Measurements from ENCODE around the gene IFNW1.
"Not testable (repeated sequence)": the region's sequence is repeated elsewhere in the genome, so short reads cannot be mapped to it uniquely, and the experiment has no call there.

Gene IFNW1

DNA sequence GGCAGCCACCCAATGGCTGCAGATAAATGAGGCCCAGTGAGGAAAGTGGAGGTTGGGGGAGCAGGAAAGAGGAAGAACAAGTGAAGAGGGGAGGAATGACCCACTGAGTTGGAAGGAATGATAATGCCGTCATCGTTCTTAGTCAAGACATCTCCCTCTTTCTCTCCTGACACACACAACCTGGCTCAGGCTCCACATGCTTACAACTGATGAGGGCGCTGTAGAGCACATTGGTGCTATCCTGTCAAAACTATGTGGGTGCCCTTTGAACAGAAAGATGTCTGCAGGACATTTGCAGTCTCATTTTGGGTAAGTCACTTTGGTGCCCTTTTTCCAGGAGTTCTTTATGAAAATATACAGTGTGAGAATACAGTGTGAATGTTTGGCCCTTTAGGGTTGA lies 5.9 kb downstream of the IFNW1 start:
- Histone ChIP-seq H3K4me1 (ENCODE audit: insufficient read depth, low read length) (no peaks in the 10 kb centered on the region), H3K9me3 (ENCODE audit: control insufficient read depth, insufficient read depth, low read length) (no peaks in the 10 kb centered on the region), H3K36me3 (ENCODE audit: insufficient read depth, low read length) (no peaks in the 10 kb centered on the region), H3K9ac (ENCODE audit: low read depth, low read length) (no peak overlapping the region)

DNA sequence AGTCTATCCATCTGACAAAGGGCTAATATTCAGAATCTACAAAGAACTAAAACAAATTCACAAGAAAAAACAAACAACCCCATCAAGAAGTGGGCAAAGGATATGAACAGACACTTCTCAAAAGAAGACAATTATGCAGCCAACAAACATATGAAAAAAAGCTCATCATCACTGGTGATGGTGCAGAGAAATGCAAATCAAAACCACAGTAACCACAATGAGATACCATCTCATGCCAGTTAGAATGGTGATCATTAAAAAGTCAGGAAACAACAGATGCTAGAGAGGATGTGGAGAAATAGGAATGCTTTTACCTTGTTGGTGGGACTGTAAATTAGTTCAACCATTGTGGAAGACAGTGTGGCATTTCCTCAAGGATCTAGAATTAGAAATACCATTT lies 13.4 kb downstream of the IFNW1 start:
- not testable (repeated sequence) for H3K36me3 ChIP-seq (ENCODE audit: insufficient read depth, low read length); H3K9ac ChIP-seq (ENCODE audit: low read depth, low read length); H3K9me3 ChIP-seq (ENCODE audit: control insufficient read depth, insufficient read depth, low read length); H3K4me1 ChIP-seq (ENCODE audit: insufficient read depth, low read length)

DNA sequence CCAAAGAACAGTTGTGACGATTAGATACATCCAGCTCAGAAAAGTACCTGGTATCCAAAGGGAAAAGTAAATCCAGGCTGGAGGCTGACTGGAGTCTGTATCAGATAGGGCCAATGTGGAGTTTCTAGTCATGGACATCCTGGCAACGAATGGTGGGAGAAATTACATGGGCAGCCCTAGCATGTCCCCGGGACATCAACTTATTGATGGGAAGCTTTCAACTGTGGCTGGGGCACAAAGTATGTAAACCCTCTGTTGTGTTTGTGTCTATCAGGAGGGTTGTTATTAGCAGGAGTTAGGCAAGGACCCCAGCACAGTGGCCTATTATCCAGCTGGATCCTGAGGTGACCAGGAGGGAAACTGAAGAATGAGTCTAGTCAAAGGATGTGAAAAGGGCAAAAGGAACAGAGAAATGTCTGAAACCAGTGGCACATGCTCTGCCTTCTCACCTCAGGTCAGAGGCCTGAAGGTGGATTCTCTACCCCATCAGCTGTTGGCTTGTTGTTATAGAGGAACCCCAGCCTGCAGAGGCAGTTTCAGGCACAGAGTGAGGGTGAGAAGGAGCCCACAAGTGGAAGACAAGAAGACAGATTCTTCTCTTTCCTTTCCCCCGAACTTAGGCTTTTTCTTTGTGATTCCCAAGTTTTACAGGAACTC lies 19.9 kb downstream of the IFNW1 start:
- no peaks in the 10 kb centered on the region for H3K4me1 ChIP-seq (ENCODE audit: insufficient read depth, low read length)
- no peaks in the 10 kb centered on the region for H3K9me3 ChIP-seq (ENCODE audit: control insufficient read depth, insufficient read depth, low read length)
- H3K36me3 ChIP-seq (ENCODE audit: insufficient read depth, low read length): no peaks in the 10 kb centered on the region
- no peak overlapping the region for H3K9ac ChIP-seq (ENCODE audit: low read depth, low read length)

DNA sequence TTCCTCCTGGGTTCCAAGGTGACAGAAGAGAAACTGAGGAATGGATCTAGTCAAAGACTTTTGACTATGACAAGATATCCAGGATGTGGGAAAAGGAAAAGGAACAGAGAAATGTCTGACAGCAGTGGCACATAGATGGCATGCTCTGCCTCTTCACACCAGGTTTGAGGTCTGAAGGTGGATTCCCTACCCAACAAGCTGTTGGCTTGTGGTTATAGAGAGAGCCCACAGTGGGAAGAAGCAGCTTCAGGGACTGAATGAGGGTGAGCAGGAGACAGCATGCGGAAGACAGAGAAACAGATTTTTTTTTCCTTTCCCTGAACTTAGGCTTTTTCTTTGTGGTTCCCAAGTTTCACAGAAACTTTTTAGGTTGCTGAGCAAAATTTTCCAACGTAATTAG lies 20.6 kb downstream of the IFNW1 start:
- Histone ChIP-seq H3K36me3 (ENCODE audit: insufficient read depth, low read length) (no peaks in the 10 kb centered on the region), H3K9ac (ENCODE audit: low read depth, low read length) (no peak overlapping the region), H3K9me3 (ENCODE audit: control insufficient read depth, insufficient read depth, low read length) (no peaks in the 10 kb centered on the region), H3K4me1 (ENCODE audit: insufficient read depth, low read length) (no peaks in the 10 kb centered on the region)

DNA sequence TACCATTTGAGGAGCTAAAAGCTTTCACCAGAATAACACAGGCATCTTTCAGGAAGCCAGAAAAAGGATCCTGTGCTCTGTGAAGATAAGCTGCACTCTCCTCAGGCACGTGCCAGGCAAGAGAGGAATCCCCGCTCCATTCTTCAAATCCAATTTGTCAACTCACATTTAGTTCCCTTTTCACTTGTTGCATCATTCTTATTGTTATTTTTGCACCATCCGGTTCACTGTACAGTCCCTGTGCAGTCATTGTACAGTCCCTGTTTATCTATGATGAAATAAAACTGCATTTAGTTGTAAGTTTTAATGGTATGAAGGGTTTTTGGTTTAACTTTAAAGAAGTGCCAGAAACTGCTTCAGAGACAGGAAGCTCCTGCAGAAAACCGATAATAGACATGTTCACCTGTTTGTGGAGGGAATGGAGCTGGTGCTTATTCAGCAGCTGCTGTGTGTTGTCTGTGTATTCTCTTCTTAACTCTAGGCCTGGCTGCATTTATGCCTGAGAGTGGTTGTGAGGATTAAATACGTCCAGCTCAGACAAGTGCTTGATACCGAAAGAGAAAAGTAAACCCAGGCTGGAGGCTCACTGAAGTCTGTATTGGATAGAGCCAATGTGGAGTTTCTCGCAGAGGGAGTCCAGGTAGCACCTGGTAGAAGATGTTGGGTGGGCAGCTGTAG lies 22.4 kb downstream of the IFNW1 start:
- Histone ChIP-seq H3K9me3 (ENCODE audit: control insufficient read depth, insufficient read depth, low read length) (no peaks in the 10 kb centered on the region), H3K9ac (ENCODE audit: low read depth, low read length) (no peak overlapping the region), H3K4me1 (ENCODE audit: insufficient read depth, low read length) (no peaks in the 10 kb centered on the region), H3K36me3 (ENCODE audit: insufficient read depth, low read length) (no peaks in the 10 kb centered on the region)

DNA sequence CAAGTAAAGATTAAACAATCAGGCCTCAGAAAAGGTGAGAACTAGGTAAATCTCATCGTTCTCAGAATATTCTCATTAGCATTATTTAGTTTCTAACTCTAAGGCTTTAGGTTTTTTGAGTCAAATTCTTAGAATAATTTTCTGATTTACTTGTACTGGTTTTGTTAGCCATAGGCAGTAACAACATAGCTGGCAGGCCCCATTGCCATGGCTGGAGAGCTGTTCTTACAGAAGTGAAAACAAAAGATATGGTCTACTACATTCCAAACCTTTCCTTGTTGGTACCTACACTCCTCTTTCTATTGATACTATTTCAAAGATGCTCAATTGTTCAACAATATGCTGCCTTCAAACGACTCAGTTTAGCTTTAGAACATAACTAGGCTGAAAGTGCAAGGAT lies 27.3 kb downstream of the IFNW1 start:
- no peak overlapping the region for H3K9ac ChIP-seq (ENCODE audit: low read depth, low read length)
- H3K9me3 ChIP-seq (ENCODE audit: control insufficient read depth, insufficient read depth, low read length): no peaks in the 10 kb centered on the region
- H3K36me3 ChIP-seq (ENCODE audit: insufficient read depth, low read length): no peaks in the 10 kb centered on the region
- no peaks in the 10 kb centered on the region for H3K4me1 ChIP-seq (ENCODE audit: insufficient read depth, low read length)

DNA sequence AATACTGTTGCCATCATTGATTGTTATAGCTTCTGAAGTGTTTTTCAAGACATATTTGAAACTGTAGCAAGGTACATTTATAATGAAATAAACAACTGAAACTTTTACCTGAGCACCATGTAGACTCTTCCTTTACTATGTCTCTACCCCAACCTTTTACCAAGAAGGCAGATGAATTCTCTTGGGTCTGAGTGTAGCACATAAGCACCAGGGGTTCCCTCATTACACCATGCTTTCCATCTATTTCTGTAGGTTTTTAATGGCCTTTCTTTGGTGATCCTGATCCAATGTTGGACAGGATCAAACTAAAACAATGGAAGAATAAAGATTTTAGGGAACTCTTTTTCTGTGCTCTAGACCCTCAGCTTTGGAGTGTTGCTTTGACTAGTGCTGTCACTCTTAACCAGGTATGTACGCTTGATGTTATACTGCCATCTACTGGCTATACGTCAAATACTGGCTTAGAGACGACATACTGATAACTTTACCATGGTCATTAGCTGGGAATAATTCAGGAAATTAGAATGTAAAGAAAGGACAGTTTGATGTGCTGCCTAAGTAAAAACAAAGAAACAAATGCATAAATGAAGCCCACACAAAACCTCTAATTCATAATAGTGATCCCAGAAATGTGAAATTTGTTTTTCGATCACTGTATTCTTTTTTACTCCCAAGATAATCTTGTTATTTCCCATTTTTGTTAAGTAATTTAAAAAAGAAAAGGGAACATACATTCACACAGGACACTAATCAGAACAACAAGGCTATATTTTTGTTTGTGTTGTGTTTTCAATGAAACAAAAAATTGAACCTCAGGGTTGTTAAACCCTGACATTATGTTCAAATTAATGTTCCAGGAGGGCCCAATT lies 30.7 kb downstream of the IFNW1 start:
- Histone ChIP-seq H3K9ac (ENCODE audit: low read depth, low read length) (no peak overlapping the region), H3K9me3 (ENCODE audit: control insufficient read depth, insufficient read depth, low read length) (no peaks in the 10 kb centered on the region), H3K36me3 (ENCODE audit: insufficient read depth, low read length) (no peaks in the 10 kb centered on the region), H3K4me1 (ENCODE audit: insufficient read depth, low read length) (no peaks in the 10 kb centered on the region)

DNA sequence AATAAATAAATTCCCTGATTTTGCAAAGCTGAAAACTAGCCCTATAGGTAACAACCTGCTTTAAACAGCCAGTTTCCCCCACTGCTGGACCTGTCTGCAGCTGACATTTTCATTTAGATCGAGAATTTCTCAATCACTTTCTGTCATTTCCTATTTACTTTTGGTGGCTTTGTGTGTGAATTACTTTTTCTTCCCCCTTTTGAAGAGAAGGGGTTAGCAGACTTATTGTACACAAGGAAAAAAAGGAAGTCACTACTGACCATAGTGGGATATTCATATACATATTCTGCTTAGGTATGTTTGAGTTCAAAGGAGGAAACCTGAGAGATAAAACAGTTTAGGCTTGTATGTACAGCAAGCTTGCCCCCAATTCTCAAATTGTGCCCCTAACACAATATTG lies 36.8 kb downstream of the IFNW1 start:
- no peaks in the 10 kb centered on the region; the same call in 1 of the 2 replicates for H3K4me1 ChIP-seq (ENCODE audit: insufficient read depth, low read length)
- H3K9ac ChIP-seq (ENCODE audit: low read depth, low read length): no peak overlapping the region
- H3K9me3 ChIP-seq (ENCODE audit: control insufficient read depth, insufficient read depth, low read length): no peaks in the 10 kb centered on the region
- no peaks in the 10 kb centered on the region for H3K36me3 ChIP-seq (ENCODE audit: insufficient read depth, low read length)

DNA sequence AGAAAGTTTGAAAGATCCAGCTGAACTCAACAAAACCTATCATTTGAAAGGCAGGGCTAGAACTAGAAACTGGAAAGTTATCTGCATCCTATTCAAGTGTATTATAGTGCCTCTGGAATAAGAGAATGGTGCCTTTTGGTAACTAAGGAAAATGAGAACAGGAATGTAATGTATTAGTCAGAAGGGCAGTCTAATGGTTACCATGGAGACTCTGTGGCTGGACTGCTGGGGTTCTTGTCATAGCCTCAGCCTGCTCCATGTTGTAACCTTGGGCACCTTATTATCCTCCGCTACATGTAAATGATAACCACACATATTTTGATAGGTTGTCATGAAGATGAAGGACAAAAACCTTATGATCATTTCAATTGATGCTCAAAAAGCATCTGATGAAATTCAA lies 39.3 kb downstream of the IFNW1 start:
- H3K4me1 ChIP-seq (ENCODE audit: insufficient read depth, low read length): no peaks in the 10 kb centered on the region; the same call in 1 of the 2 replicates
- no peaks in the 10 kb centered on the region for H3K36me3 ChIP-seq (ENCODE audit: insufficient read depth, low read length)
- no peak overlapping the region for H3K9ac ChIP-seq (ENCODE audit: low read depth, low read length)
- H3K9me3 ChIP-seq (ENCODE audit: control insufficient read depth, insufficient read depth, low read length): no peaks in the 10 kb centered on the region

DNA sequence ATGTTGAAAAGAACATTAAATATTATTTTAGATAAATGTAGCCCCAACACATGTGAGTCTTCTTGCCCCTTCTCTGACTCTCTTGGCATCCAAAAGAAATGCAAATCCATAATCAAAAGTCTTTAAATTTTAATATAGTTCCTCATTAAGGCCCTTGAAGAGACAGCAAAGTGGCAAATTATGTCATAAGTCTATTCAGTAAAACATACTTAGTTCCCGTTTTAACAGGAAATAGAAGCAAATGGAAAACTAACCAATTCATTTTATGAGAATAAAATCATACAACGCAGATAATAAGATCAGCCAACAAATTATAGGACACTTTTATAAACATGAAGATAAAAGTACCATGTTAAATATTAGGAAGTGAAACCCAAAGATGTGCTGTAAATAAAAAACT lies 43.8 kb downstream of the IFNW1 start:
- H3K9me3 ChIP-seq (ENCODE audit: control insufficient read depth, insufficient read depth, low read length): no peaks in the 10 kb centered on the region
- no peaks in the 10 kb centered on the region for H3K36me3 ChIP-seq (ENCODE audit: insufficient read depth, low read length)
- no peak overlapping the region for H3K9ac ChIP-seq (ENCODE audit: low read depth, low read length)
- peaks cover 8% of the 10 kb centered on the region; the same call in 1 of the 2 replicates for H3K4me1 ChIP-seq (ENCODE audit: insufficient read depth, low read length)

DNA sequence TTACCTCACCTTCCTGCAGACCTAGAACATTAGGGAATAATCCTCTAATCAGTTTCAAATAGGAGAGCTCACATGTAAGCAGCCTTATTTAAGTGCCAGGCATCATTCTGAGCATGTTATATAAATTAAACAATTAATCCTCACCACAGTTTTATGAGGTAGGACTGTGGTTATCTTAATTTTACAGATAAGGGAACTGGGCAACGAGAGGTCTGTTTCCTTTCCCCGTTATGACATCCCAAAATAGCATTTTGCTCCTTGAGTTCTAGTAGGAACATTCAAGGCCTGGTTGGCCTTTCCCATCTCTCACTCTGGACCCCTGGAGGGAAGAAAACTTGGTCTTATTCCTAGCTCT lies 44.8 kb downstream of the IFNW1 start:
- Histone ChIP-seq H3K9ac (ENCODE audit: low read depth, low read length) (no peak overlapping the region), H3K4me1 (ENCODE audit: insufficient read depth, low read length) (peaks cover 8% of the 10 kb centered on the region; the same call in 1 of the 2 replicates), H3K36me3 (ENCODE audit: insufficient read depth, low read length) (no peaks in the 10 kb centered on the region), H3K9me3 (ENCODE audit: control insufficient read depth, insufficient read depth, low read length) (no peaks in the 10 kb centered on the region)

DNA sequence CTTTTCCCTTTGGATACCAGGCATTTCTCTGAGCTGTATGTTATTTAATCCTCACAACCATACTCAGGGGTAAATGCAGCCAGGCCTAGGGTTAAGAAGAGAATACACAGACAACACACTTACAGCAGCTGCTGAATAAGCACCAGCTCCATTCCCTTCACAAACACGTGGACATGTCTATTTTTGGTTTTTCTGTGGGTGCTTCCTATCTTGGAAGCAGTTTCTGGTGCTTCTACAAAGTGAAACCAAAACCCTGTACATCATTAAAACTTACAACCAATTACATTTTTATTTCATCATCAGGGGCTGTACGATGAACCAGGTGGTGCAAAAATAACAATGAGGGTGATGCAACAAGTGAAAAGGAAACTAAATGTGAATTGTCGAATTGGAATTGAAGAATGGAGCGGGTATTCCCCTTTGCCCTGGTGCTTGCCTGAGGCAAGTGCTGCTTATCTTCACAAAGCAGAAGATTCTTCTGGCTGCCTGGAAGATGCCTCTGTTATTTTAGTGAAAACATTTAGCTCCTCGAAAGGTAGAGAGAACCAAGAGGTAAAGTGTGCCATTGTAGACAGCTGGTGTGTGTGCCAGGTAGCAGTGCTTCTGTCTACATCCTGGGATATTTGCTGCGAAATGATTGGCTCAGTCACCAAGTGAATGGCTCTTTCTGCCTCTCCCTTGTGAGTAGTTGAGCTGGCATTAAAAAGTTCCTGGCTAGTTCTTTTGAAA lies 45.3 kb downstream of the IFNW1 start:
- H3K9ac ChIP-seq (ENCODE audit: low read depth, low read length): no peak overlapping the region
- no peaks in the 10 kb centered on the region for H3K9me3 ChIP-seq (ENCODE audit: control insufficient read depth, insufficient read depth, low read length)
- H3K36me3 ChIP-seq (ENCODE audit: insufficient read depth, low read length): no peaks in the 10 kb centered on the region
- peaks cover 8% of the 10 kb centered on the region; the same call in 1 of the 2 replicates for H3K4me1 ChIP-seq (ENCODE audit: insufficient read depth, low read length)

DNA sequence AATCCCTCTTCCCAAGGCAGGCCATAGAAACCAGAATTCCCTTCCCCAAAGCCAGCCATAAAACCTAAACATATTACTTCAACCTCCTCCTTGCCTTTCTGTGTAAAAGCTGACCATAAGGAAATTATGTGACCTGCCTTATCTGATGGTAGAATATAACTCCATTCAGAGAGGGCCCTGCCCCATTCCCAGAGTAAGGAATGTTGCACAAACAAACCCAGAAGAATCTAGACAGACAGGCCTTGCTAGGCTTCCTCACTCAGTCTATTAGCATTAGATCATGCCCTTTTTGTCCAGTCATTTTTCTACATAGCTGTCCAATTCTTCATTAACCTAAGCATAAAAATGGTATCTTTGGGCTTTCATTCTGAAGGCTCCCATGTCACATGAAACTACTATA lies 46.1 kb downstream of the IFNW1 start:
- no peak overlapping the region for H3K9ac ChIP-seq (ENCODE audit: low read depth, low read length)
- no peaks in the 10 kb centered on the region for H3K9me3 ChIP-seq (ENCODE audit: control insufficient read depth, insufficient read depth, low read length)
- no peaks in the 10 kb centered on the region for H3K36me3 ChIP-seq (ENCODE audit: insufficient read depth, low read length)
- H3K4me1 ChIP-seq (ENCODE audit: insufficient read depth, low read length): peaks cover 8% of the 10 kb centered on the region; the same call in 1 of the 2 replicates
